ENCODE data around the gene FLRT2.

DNA sequence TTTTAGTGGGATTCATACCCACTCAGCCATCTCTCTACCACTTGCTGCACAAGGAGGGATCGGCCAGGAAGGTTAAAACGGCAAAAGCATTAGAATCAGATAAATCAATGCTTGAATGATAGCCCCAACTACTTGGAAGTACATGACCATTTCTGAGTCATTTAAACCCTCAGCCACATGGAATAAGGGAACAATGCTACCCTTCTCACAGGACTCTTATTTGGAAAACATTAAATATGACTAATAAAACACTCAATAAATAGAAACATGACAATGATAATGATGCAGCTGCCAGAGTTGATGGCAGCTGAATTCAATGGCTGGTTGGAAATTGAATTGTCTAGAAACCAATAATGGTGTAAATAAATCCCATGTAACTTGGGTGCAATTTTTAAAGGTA lies 165.4 kb downstream of the FLRT2 start:
- TF ChIP-seq POLR2A (IDR thresholded peaks at IDR 0.05): no peak
- TF ChIP-seq, protein P1, sequence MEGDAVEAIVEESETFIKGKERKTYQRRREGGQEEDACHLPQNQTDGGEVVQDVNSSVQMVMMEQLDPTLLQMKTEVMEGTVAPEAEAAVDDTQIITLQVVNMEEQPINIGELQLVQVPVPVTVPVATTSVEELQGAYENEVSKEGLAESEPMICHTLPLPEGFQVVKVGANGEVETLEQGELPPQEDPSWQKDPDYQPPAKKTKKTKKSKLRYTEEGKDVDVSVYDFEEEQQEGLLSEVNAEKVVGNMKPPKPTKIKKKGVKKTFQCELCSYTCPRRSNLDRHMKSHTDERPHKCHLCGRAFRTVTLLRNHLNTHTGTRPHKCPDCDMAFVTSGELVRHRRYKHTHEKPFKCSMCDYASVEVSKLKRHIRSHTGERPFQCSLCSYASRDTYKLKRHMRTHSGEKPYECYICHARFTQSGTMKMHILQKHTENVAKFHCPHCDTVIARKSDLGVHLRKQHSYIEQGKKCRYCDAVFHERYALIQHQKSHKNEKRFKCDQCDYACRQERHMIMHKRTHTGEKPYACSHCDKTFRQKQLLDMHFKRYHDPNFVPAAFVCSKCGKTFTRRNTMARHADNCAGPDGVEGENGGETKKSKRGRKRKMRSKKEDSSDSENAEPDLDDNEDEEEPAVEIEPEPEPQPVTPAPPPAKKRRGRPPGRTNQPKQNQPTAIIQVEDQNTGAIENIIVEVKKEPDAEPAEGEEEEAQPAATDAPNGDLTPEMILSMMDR (IDR thresholded peaks at IDR 0.05): no peak
